Measurements from ENCODE around the gene COA7. TPM values are rescaled to one million over a fixed set of nuclear protein-coding genes. Genes with fewer than 3 reads are reported as not detected.

The COA7 gene
- total RNA-seq = 31.1 TPM

DNA sequence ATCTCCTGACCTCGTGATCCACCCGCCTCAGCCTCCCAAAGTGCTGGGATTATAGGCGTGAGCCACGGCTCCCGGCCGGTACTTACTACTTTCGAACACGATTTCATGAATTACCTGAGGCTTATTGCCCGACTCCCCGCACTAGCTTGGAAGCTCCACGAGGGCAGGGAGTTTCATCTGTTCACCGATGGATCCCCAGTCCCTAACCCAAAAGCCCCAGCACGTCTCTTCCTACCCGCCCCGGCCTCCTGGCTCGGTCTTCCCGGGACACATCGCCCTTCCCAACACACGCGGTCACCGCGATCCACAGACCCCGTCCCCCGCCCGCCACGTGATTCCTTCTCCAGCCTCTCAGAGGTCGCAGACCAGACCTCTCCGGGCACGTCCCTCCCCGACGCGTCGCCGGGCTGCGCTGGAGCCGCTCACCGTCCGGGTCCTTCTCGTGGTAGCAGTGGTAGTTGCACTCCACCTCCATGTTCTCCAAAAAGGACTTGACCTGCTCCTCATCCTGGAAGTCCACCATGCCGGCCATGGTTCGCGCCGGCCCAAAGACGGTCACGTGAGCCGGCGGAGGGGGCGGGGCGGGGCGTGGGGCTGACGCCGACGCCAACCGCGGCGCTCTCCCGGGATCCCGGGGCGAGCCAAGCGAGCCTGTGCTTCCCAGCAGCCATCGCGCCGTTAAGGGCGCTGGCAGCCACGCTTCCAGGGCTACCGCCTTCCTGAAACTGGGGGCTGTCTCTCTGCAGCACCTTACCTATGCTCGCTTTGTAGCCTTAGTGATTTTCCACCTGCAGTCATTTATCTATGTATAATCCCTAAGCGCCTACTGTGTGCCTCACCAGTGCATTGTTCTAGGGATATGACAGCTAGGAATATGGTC is at the start of gene COA7:
Gene COA7, minus strand, starts transcription at position 553 of the 880 bp plus-strand sequence. Its CDS starts 21 bp downstream, at position 532.

DNA sequence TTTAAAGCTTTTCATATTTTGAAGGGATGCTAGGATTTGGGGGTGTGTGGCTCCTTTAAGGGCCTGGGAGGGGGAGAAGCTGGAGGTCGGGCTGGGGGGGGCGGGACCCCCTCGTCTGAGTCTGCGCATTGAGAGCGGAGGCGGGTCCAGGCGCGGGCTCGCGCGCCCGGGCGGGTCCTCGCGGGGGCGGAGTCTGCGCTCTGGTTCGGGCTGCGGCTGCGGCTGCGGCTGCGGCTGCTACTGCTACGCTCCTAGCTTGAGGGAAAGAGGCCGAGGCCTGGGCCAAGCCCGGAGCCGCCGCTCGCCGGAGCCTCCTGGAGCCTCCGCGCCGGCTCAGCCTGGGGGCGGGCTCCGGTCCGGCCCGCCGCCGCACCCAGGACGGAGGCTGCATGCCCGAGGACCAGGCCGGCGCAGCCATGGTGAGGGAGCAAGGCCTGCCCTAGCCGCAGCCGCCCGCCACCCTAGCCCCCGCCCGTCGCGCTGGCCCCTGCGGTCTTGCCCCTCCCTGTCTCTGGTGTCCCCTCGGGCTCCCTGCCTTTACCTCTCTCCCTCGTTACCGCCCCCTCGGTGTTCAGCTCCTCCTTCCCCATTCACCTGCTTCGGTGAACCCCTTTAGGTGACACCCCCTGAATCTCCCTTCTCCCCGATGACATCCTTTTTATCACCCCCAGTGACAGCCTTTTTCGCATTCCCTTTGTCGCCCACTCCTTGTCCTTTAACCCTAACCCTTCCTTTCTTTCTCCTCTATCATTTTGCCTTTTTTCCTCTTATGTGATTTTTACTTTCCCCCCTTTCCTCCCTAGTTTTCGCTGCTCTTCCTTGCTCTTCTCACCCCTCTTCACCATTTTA is 28.3 kb upstream of the COA7 start, which contains the start of gene ZYG11B:
Gene ZYG11B, plus strand, starts transcription at position 189 of the 849 bp plus-strand sequence. Its CDS starts 201 bp downstream, at position 390.

Small RNA genes lying within 50 kb of the gene (small RNA-seq; reads per million reads assigned to genes)
- gene RN7SL62P = not detected

Other genes with a start within 250 kb of the COA7 start
- 93.2 TPM for gene TUT4, start 145.3 kb downstream of the COA7 start, total RNA-seq
- gene GPX7, start 96.0 kb downstream of the COA7 start, total RNA-seq = 27.2 TPM
- 0.69 TPM for gene SHISAL2A, start 65.2 kb downstream of the COA7 start, total RNA-seq
- gene ZYG11B, start 28.1 kb upstream of the COA7 start, total RNA-seq = 161 TPM
- 0.92 TPM for gene ZYG11A, start 144.4 kb upstream of the COA7 start, total RNA-seq
- gene ECHDC2, start 223.4 kb upstream of the COA7 start, total RNA-seq = 12.0 TPM
- 97.6 TPM for gene SCP2, start 228.9 kb upstream of the COA7 start, total RNA-seq

All from diencephalon (tissue), 1 donor.